Amniotic epithelial cell (primary cell): Measurements from ENCODE around the gene RUFY1.
"Not testable (repeated sequence)": the region's sequence is repeated elsewhere in the genome, so short reads cannot be mapped to it uniquely, and the experiment has no call there.

Experiments used
- DNase-seq: peaks from one replicate; pipeline ENCODE4 v3.0.0-alpha.2; 2010; ENCODE audit warnings: low read depth

RUFY1 gene

GRCh38 chr5:179621551-179622214 lies 71.3 kb downstream of the RUFY1 start:
- no peak for DNase-seq

- DNase-seq: peak; percentile 96
Measured at GRCh38 chr5:179623003-179623905, 72.9 kb downstream of the RUFY1 start, which contains the start of gene HNRNPH1. Gene HNRNPH1, minus strand, starts transcription at chr5:179623671. Its CDS starts 538 bp downstream, at chr5:179623133.

- peak; percentile 65 for DNase-seq
Measured at GRCh38 chr5:179623906-179624741, 73.8 kb downstream of the RUFY1 start.

- DNase-seq: no peak
Measured at GRCh38 chr5:179624841-179625271, 74.5 kb downstream of the RUFY1 start.

GRCh38 chr5:179633501-179634369 lies 83.4 kb downstream of the RUFY1 start:
- not testable (repeated sequence) for DNase-seq

GRCh38 chr5:179634370-179635172 lies 84.2 kb downstream of the RUFY1 start:
- DNase-seq: not testable (repeated sequence)

GRCh38 chr5:179639296-179639695 lies 88.9 kb downstream of the RUFY1 start:
- not testable (repeated sequence) for DNase-seq

GRCh38 chr5:179641745-179642144 lies 91.4 kb downstream of the RUFY1 start:
- DNase-seq: not testable (repeated sequence)

- DNase-seq: not testable (repeated sequence)
Measured at GRCh38 chr5:179642626-179643025, 92.3 kb downstream of the RUFY1 start.

GRCh38 chr5:179643141-179643920 lies 93.0 kb downstream of the RUFY1 start:
- DNase-seq: not testable (repeated sequence)

GRCh38 chr5:179644766-179645165 lies 94.4 kb downstream of the RUFY1 start:
- not testable (repeated sequence) for DNase-seq

GRCh38 chr5:179648410-179648809 lies 98.1 kb downstream of the RUFY1 start:
- no peak for DNase-seq

- DNase-seq: not testable (repeated sequence)
Measured at GRCh38 chr5:179649166-179649703, 98.9 kb downstream of the RUFY1 start.

GRCh38 chr5:179650245-179650644 lies 99.9 kb downstream of the RUFY1 start:
- DNase-seq: not testable (repeated sequence)

GRCh38 chr5:179653135-179653534 lies 102.8 kb downstream of the RUFY1 start:
- DNase-seq: not testable (repeated sequence)

GRCh38 chr5:179657302-179658178 lies 107.2 kb downstream of the RUFY1 start:
- not testable (repeated sequence) for DNase-seq

- DNase-seq: peak; percentile 89
Measured at GRCh38 chr5:179658179-179658856, 108.0 kb downstream of the RUFY1 start.
